SU-DHL-6 (cell line): ENCODE results near the gene ZNF483.

ENCODE experiments used
- H2AFZ ChIP-seq: fragments of 200-600 bp; sonication (generic); 2 replicates; pipeline ENCODE4 v1.6.1; 2014; ENCODE audit warnings: low read depth, mild to moderate bottlenecking, moderate library complexity, mixed read lengths, antibody characterized with exemption, low read length; ENCODE audit not compliant: severe bottlenecking
- H3F3A ChIP-seq: fragments of 200-600 bp; shearing (Covaris generic); 2 replicates; pipeline ENCODE4 v1.6.0; 2016; ENCODE audit warnings: antibody characterized with exemption, mild to moderate bottlenecking; ENCODE audit not compliant: insufficient read depth
- H3K27ac ChIP-seq: fragments of 200-600 bp; sonication (generic); 2 replicates; pipeline ENCODE4 v1.5.1; 2016; ENCODE audit warnings: low read depth, mild to moderate bottlenecking, low read length, moderate library complexity, mixed read lengths
- H3K27me3 ChIP-seq: fragments of 200-600 bp; sonication (generic), shearing (Covaris generic); 2 replicates; pipeline ENCODE4 v1.6.0; 2014; ENCODE audit warnings: mild to moderate bottlenecking, low read length
- H3K36me3 ChIP-seq: fragments of 200-600 bp; sonication (generic); 2 replicates; pipeline ENCODE4 v1.6.1; 2014; ENCODE audit warnings: mild to moderate bottlenecking, low read length, mixed read lengths
- H3K4me2 ChIP-seq: fragments of 300-600, 200-600 bp; shearing (Covaris generic), sonication (generic); 2 replicates; pipeline ENCODE4 v1.6.0; 2014; ENCODE audit warnings: low read length, low read depth, mild to moderate bottlenecking; ENCODE audit not compliant: poor library complexity, severe bottlenecking
- H3K4me3 ChIP-seq: fragments of 200-600 bp; sonication (generic); 2 replicates; pipeline ENCODE4 v1.5.1; 2014; ENCODE audit warnings: antibody characterized with exemption, low read length, mild to moderate bottlenecking, mixed read lengths; ENCODE audit not compliant: insufficient read depth, poor library complexity, severe bottlenecking
- H3K79me2 ChIP-seq: fragments of 200-600 bp; sonication (generic); 2 replicates; pipeline ENCODE4 v1.6.1; 2014; ENCODE audit warnings: mild to moderate bottlenecking, low read length, moderate library complexity; ENCODE audit not compliant: insufficient read depth
- H3K9ac ChIP-seq: fragments of 200-600 bp; sonication (generic); 2 replicates; pipeline ENCODE4 v1.7.0; 2014; ENCODE audit warnings: mild to moderate bottlenecking, low read length
- H3K9me2 ChIP-seq: fragments of 200-600 bp; sonication (generic); replicated peaks from 2 replicates; pipeline ENCODE4 v1.6.1; 2014; ENCODE audit warnings: low read length; ENCODE audit not compliant: insufficient read depth
- H3K9me3 ChIP-seq: fragments of 200-600 bp; sonication (generic); 2 replicates; pipeline ENCODE4 v1.6.1; 2014; ENCODE audit warnings: low read length, mixed read lengths; ENCODE audit not compliant: insufficient read depth
- H4K20me1 ChIP-seq: fragments of 200-600 bp; sonication (generic); 2 replicates; pipeline ENCODE4 v1.6.1; 2014; ENCODE audit warnings: low read depth, mild to moderate bottlenecking, antibody characterized with exemption, low read length, moderate library complexity, mixed read lengths
- EZH2phosphoT487 ChIP-seq: fragments of 200-600 bp; sonication (generic), shearing (Covaris generic); conservative IDR thresholded peaks from 2 replicates; pipeline ENCODE4 v1.6.1; 2018; ENCODE audit warnings: mild to moderate bottlenecking, antibody characterized with exemption, low read length, moderate library complexity, mixed read lengths
- TF ChIP-seq, protein P1 (sequence below): fragments of 200-600 bp; sonication (generic); IDR thresholded peaks from one replicate; pipeline ENCODE4 v1.5.1; 2017; ENCODE audit warnings: antibody characterized with exemption, mild to moderate bottlenecking, low read length, moderate library complexity; ENCODE audit not compliant: insufficient read depth, poor library complexity, severe bottlenecking

ZNF483 gene

DNA sequence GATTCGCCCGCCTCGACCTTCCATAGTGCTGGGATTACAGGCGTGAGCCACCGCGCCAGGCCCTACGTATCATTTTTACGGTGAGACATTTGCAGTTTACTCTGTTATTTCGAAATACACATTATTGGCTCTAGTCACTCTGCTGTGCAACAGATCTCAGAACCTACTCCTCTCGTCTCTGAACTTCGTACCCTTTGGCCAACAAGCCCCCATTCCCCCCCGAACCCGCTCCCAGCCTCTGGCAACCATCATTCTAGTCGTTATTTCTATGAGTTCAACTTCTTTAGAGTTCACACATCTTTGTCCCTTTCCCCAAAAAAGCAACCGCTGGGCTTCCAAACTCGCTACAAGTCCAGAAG is 73.7 kb downstream of the ZNF483 start:
- Histone ChIP-seq H3K27me3 (no peaks in the 10 kb centered on the region), H3K36me3 (no peaks in the 10 kb centered on the region), H3K4me3 (no peak overlapping the region), H3F3A (no peaks in the 10 kb centered on the region), H4K20me1 (no peaks in the 10 kb centered on the region), H3K27ac (no peak overlapping the region), H3K9me2 (no peaks in the 10 kb centered on the region), H3K9ac (no peak overlapping the region), H2AFZ (no peak overlapping the region), H3K4me2 (no peak overlapping the region), H3K79me2 (no peaks in the 10 kb centered on the region), H3K9me3 (no peaks in the 10 kb centered on the region)
- no peak for TF ChIP-seq EZH2phosphoT487

DNA sequence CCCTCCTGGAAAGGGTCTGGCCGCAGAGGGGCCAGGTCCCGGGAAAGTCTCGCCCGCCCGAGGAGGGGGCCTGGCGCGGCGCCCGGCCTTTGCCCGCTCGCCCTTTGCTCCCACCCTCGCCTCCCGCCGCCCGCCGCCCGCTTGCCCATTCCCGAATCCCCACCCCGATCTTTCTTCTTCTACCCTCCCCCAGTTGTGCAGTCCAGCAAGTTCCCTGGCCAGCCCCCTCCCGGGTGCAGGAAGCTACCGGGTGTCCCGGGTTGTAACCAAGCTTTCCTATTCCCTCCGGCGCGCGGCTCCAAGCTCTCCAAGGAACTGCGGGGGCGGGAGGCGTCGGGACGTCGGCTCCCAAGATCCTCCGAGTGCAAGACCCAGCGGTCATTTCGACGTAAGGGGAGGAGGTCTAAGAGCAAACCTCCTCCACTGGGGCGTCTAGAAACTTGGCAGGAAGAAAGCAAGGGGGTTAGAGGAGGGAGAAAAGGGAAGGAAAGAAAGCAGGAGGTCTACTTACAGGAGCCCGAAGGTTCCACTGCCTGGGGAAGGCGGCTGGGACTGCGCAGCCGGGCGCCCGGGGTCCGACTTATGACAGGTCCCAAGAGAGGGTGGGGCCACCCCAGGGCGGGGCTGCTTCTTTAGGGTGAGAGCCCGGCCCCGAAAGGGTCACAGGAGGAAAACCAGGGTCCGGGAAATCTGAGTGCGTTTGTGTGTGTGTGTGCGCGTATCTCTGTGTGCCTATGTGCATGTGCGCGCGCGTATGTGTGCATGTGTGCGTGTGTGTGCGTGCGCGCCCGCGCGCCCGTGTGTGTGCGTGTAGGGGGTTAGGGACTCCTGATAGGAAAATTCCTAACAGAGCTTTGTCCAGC is 74.3 kb downstream of the ZNF483 start, which contains the start of gene PTGR1:
Gene PTGR1, minus strand, starts transcription at position 556 of the 863 bp plus-strand sequence. CDS start 2,225 bp downstream, outside the sequence.
- no peak within 1 kb of the TSS for H3K27ac ChIP-seq
- no peak within 1 kb of the TSS for H3K9ac ChIP-seq
- H3K36me3 ChIP-seq, result no peaks in the 10 kb centered on the region
- H4K20me1 ChIP-seq, result no peaks in the 10 kb centered on the region
- H3K9me2 ChIP-seq, result no peaks in the 10 kb centered on the region
- H3K4me3 ChIP-seq, result no peak within 1 kb of the TSS
- no peaks in the 10 kb centered on the region for H3K9me3 ChIP-seq
- no peaks in the 10 kb centered on the region for H3F3A ChIP-seq
- TF ChIP-seq EZH2phosphoT487, result no peak
- TF ChIP-seq, protein P1, sequence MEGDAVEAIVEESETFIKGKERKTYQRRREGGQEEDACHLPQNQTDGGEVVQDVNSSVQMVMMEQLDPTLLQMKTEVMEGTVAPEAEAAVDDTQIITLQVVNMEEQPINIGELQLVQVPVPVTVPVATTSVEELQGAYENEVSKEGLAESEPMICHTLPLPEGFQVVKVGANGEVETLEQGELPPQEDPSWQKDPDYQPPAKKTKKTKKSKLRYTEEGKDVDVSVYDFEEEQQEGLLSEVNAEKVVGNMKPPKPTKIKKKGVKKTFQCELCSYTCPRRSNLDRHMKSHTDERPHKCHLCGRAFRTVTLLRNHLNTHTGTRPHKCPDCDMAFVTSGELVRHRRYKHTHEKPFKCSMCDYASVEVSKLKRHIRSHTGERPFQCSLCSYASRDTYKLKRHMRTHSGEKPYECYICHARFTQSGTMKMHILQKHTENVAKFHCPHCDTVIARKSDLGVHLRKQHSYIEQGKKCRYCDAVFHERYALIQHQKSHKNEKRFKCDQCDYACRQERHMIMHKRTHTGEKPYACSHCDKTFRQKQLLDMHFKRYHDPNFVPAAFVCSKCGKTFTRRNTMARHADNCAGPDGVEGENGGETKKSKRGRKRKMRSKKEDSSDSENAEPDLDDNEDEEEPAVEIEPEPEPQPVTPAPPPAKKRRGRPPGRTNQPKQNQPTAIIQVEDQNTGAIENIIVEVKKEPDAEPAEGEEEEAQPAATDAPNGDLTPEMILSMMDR, result no peak
- H2AFZ ChIP-seq, result no peak within 1 kb of the TSS
- peak within 1 kb of the TSS; percentile 56 for H3K4me2 ChIP-seq
- H3K79me2 ChIP-seq, result no peaks in the 10 kb centered on the region
- H3K27me3 ChIP-seq, result no peaks in the 10 kb centered on the region

DNA sequence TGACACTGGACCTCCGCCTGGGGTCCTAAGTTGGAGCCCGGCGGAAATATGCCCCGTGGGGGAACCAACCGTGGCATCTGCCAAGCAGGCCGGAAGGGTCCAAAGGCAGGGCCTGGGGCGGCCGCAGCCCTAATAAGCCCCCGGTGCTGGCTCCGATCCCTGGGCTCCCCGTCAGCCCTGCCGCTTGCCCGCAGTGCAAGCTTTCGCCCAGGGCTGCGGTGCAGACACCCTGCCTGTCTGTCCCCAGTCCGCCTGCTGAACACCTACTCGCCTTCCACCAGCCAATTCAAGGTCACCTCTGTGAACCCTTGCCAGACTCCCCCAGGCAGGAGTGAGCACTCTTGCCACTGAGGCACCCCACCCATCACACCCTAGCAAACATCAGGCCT is 75.0 kb downstream of the ZNF483 start:
- no peak overlapping the region for H3K4me2 ChIP-seq

More for the DNA sequence above, 75.0 kb downstream of the ZNF483 start:
- Histone ChIP-seq H3K9me3 (no peaks in the 10 kb centered on the region), H3F3A (no peaks in the 10 kb centered on the region), H3K27me3 (no peaks in the 10 kb centered on the region), H3K36me3 (no peaks in the 10 kb centered on the region), H3K4me3 (no peak overlapping the region), H2AFZ (no peak overlapping the region), H3K27ac (no peak overlapping the region), H4K20me1 (no peaks in the 10 kb centered on the region), H3K9ac (no peak overlapping the region), H3K79me2 (no peaks in the 10 kb centered on the region), H3K9me2 (no peaks in the 10 kb centered on the region)
- no peak for TF ChIP-seq EZH2phosphoT487
- TF ChIP-seq, protein P1, result no peak
